Measurements from ENCODE around the gene AKAP13.

DNA sequence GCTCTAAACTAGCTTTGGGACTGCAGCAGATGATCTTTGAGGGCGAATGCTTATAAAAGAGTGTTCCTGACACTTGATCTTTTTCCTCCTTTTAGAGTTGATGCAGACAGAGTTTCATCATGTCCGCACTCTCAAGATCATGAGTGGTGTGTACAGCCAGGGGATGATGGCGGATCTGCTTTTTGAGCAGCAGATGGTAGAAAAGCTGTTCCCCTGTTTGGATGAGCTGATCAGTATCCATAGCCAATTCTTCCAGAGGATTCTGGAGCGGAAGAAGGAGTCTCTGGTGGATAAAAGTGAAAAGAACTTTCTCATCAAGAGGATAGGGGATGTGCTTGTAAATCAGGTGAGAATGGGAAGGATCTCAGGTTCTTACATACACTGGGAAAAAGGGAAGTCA is 338.6 kb downstream of the AKAP13 start:
- TF ChIP-seq CTCF (IDR thresholded peaks at IDR 0.05; ENCODE audit: low read depth, low read length) (no peak), EZH2phosphoT487 (IDR thresholded peaks at IDR 0.05; ENCODE audit: low read depth) (no peak)

Measured in OCI-LY3 (cell line).